AG08395 (cell line): ENCODE results near the gene IPO4.

Experiments
- DNase-seq: peaks from one replicate; pipeline ENCODE4 v3.0.0; 2012; ENCODE audit warnings: mixed read lengths, low spot score

IPO4 gene

DNA sequence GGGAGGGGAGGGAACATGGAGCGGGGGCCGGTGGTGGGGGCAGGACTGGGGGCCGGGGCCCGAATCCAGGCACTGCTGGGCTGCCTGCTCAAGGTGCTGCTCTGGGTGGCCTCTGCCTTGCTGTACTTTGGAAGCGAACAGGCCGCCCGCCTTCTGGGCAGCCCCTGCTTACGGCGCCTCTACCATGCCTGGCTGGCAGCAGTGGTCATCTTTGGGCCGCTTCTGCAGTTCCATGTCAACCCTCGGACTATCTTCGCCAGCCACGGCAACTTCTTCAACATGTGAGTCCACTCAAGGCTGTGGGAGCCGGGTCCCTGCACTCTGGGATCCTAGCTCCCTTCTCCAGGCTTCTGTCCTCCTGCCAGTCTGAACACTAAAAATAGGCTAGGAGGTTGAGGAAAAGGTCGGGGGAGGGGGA, 57.1 kb downstream of the IPO4 start:
- DNase-seq = no peak

DNA sequence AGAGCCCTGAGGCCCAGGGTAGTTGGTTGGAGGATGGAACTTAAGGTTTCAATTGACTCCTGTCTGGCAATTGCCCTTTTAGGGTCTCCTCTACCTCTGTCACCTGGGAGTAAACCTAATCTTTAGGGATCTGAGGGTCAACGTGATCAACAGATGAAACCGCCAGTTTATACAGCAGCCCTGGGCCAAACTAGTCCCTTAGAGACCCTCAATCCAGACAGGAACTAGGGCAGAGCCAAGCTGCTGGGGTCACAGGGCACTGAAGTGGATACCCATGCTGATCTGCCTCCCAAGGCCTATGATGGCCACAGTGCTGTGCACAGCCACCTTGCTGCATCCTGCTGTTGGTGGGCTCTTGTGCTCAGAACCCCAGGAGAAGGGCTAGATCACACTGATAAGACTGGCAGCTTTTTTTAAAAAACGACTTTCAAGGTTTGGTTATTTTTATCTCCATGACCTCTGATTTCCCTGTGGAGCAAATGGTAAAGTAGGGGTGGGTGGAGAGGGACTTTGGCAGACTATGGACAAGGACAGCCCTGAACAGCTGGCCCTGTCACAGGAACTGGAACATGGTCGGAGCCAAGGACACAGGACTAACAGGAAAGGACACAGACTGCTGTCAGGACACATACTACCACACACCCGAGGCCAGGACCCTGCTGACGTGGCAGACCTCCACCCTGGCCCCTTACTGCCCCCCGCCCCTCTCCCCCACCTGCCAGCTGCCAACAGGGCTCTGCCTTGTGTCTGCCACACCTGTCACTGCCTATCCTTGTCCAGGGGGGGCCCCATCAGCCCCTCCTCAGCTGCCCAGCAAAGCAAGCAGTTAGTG, 57.7 kb downstream of the IPO4 start:
- no peak for DNase-seq

DNA sequence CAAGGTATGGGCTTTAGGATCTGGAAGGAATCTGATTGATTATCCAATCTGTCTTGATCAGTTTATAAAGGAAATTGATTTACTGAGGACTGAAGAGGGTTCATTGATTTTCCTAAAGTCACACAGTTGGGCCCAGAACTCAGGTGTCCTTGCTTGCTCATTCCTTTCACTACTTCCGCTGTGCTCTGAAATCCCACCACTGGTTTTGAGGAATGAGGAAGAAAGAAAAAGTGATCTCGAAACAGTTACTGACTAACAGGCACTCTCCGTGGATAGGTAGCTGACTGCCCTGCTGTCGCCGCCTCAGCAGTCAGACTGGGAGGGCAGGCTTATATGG, 58.3 kb downstream of the IPO4 start, which contains the start of gene FITM1:
Gene FITM1, plus strand, starts transcription at position 280 of the 337 bp plus-strand sequence. CDS start 905 bp downstream, outside the sequence.
- no peak for DNase-seq
